Measurements from ENCODE around the gene XAGE2. TPM values are rescaled to one million over a fixed set of nuclear protein-coding genes. Genes with fewer than 3 reads are reported as not detected.

The XAGE2 gene
- polyA plus RNA-seq, 3 donors = 0.19 to 0.42 TPM; not detected in 1

DNA sequence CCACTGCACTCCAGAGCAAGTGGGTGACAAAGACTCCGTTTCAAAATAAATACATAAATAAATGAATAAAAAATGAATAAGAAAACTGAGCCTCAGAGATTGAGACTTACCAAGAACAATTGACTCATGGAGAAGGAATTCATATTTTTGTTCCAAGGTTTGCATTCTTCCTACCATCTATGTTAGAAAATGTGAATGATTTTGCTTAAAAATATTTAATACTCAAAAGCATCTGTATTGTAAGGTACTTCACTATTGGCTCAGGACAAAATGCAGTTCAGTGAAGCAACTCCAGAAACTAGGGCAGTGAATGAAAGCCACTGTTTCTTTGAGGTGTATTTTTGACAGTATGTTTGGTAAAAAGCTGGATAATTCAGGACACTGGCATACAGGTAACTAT is 54.1 kb downstream of the XAGE2 start:
- DNase-seq (ENCODE audit: low read depth in 3 of 3, low spot score in 2 of 3) = no peak

DNA sequence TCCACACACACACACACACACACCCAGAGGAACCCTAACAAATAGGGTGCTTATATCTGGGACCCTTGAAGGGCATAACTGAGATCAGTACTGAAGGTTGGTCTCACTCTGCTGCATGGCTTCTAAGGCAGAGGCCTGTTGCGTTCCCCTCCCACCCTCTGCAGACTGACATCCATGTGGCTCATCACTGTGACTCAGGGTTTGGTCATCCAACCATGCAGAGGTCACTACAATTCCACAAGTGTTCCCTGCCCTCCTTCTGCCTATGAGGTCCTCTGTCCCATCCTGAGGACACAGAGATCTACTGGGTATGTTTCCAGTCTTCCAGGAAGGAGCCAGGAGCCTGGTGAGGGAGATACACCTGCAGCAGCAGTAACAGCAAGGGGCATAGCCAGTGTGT is 55.8 kb downstream of the XAGE2 start:
- no peak for DNase-seq (ENCODE audit: low read depth in 3 of 3, low spot score in 2 of 3)

Other genes with a start within 250 kb of the XAGE2 start
- gene MAGED4, start 184.1 kb upstream of the XAGE2 start, polyA plus RNA-seq (ENCODE audit: insufficient read length in 3 of 3) = 10 to 100 TPM; 42.8 to 51.0 (median 50.1) TPM
- not detected for gene XAGE1A, start 126.8 kb downstream of the XAGE2 start, polyA plus RNA-seq (ENCODE audit: insufficient read length in 3 of 3)
- not detected for gene XAGE1B, start 148.0 kb downstream of the XAGE2 start, polyA plus RNA-seq (ENCODE audit: insufficient read length in 3 of 3)